HG03469 (cell line): ENCODE results near the gene PPFIA2.

Experiments used
- ATAC-seq: cut with Tn5 transposase; IDR thresholded peaks from one replicate; pipeline ENCODE4 v1.9.1; 2021; ENCODE audit warnings: mild to moderate bottlenecking, moderate library complexity, moderate number of reproducible peaks; ENCODE audit not compliant: unreplicated experiment

The PPFIA2 gene

DNA sequence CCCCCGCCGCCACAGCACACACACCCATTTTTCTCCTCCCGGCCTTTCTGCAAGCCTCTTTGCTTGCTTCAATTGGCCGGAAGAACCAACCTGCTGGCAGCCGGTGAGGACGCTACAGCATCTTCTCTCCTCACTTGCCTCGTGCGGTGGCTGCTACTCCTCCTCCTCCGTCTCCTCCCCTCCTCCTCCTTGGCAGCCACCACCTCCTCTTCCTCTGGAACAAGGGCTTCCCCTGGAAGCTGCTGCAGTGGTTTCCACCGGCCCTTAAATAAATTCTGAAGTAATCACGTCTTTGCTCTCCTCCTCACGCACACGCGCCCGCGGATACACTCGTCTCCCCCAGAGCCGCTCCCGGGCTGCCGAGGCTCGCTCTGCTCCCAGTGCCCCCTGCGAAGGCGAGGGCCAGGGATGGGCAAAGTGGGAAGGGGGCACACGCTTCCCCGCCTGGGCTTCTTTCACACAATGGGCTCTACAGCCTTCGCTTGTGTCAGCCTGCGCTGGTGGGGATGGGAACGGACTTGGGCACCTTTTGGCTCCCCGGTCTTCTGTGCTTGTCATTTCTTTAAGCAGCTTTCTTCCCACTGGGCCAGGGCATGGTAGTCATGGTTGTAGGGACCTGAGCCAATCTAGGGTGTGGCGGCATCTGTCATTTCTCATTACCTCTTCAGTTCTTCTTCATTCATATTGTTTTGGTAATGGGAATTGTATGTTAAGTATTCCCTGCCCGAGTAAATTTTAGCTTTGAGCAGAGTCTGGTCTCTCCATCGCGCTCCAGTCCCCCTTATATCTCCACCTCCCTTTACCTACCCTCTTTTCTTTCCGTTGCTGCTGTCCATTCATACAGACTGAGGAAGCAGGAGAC is at the start of gene PPFIA2:
Gene PPFIA2, minus strand, starts transcription at position 161 of the 862 bp plus-strand sequence.
- ATAC-seq, result no peak

DNA sequence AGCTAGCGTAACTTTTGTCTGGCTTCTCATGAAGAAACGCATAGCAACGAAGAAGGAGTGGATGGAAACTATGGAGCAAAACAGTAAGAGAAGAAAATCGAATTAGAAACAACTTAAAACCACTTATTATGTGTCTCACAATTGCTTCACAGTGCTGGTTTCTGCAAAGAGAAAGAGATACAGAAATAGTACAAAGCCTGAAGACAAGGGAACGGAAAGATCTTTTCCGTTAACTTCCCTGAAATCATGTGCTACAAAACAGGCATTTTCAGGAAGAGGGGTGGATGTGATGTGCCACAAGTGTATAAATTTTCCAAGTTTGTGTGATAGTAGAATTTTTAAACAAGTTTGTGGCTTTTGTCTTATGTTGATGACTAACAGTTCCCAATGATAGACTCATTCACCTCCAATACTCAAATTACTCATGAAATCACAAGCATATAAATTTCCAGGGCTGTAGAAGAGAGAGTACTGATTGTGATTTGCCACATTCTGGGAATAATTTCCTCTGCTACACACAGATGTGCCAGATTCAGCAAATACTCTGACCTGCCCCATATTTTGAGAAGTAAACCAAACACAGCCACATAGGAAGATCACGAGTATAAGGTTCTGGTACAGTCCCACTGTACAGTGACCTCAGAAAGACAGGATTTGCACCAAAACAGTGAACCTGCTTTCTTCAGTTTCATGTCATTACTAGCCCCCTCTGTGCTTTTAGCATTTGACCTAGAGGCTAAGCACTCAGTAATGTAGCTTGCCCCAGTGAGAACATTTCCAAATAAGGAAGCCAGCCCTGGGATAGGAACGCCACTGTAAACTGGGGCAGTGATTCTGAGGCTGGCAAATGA is 41.4 kb upstream of the PPFIA2 start:
- no peak for ATAC-seq

DNA sequence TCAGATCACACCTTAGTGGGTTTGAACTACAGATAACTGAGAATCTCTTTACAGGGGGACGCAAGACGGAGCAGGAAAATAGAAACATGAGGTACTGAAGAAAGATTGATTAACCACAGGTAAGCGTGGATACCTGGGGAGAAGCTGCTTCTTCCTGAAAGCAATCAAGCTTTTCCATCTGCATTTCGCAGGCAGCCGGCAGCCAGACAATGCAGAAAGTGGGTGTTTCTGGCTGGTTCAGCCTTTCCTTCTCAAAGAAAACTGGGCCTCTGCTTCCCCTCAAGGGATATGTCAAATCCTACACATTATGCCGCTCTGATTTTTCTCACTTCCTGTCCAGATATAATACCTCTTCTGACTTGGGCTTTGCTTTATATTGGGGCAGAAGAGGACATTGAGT is 39.1 kb upstream of the PPFIA2 start:
- ATAC-seq, result no peak

DNA sequence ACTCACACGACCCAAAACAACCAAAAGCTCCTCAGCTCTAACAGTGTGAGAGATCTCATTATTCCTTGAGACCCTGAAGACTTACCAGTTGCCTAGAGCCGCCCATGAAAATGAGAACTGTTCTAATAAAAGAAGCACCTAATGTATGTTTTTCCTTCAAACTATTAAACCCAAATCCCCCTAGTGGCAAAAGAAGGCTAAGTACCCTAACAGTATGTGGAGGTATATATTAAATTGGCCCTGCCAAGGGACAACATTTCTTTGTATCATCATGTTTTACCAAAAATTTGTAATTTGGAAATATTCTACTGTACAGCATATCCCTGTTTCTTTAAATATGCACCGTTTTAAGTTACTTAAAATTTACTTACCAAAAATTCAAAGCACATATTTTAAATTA is 38.0 kb upstream of the PPFIA2 start:
- peak; percentile 50 for ATAC-seq

DNA sequence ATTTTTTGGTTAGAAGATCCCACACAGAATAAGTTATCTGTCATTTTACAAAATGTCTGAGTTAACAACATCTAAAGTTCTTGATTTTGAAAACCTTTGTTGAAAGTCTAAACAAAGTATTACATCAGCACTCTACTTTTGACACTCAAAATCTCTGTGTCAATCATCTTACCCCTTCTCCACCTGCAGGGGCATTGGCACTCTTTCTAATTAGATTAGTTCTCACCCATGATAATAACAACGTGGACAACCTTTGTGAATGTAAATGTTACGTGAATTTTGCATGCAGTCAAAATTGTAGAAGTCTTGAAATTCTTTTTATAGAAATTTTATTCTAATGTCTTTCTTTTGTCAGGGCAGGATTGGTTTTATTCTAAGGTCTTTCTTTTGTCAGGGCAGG is 33.5 kb upstream of the PPFIA2 start:
- no peak for ATAC-seq

DNA sequence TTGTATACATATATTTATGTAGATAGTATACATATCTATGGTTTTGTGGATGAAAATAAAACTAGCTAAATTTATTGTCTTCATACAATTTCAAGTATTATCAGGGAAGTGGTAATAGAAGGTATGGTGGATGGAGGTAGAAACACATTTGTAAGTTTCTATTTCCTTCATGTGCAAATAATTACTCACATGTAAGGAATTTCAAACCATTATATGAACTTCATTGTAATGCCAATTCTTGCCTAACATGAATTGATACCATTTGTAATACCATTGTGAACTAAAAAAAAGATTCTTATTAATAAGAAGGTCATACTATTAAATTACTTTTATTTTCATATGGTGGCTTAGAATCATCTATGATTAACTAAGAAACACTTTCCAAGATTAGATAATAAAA is 20.1 kb upstream of the PPFIA2 start:
- no peak for ATAC-seq

DNA sequence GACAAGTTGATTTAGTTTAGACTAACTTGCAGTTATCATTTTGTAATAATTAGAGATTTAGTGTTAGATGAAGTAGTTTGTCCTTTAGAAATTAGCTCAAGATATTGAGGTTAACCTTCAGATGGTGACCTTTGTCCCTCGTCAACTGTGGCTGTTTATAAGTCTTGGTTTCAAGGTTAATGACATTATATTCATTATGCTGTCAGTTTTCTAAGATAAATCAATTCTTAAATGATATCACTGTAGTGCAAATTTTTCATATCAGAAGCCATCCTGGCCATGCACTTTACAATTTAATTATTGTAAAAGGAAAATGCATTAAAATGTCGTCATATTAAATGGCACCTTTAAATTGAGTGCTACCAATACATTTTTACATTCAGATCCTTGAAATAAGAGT is 19.6 kb upstream of the PPFIA2 start:
- ATAC-seq, result no peak

DNA sequence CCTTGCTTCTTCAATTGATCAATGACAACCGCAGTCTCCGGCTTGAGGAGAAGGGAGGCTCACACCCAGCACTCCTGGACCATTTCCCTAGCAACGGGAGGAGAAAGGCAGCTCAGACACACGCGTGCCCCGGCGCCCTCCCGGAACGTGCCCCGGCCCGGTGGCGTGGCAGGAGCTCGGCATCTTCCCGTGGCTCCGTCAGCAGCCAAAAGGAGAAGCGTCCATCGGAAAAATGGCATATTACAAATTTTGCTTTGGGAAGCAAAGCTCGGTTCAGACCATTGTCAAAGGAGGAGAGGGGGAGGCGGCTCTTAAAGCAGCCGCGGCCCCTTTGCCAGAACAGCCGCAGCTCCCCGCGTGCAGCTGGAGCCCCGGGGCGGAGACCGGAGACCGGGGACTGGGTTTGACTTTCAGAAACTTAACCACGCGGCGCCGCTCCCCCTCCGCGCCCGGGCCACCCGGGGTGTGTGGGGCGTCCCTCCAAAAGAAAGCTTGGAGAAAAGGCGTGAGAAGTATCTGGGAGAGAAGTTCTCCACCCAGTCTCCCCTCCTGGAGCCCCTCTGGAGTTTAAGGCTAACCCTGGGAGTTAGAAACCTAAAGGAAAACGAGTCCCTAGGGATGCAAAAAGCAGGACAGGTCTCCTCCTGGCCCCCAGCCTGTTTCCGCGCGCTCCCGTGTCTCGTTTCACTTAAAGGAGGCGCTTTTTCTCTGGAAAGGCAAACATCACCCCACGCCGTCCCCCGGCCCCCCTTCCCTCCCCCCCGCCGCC is 545 bp downstream of the PPFIA2 start:
- ATAC-seq, result no peak

DNA sequence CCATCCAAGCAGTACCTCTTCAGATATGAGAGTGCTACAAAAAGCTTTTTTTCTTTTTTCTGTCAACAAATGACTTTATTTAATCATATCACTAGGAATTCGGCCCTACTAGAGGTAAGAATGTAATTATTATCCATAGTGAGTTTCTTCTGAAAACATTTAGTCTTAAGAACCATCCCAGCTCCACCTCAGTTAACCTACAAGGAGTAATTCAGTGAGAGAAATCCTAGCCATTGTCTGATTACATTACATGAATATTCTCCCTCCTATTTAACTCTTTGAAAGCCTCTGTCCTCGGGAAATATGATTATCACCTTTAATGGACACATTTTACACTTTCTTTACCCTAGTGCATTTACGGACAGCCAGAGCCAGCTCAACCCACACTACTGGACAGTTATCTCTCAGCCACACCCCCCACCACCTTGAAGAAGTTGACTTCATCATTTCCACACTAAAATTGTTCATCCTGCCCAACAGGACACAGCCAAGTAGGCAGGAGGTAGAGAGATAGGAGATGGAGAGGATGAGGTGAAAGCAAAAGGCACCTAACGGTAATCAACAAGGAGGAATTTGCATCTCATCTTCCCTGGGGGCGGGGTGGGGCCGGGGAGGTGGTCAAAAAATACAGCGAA is 1.3 kb downstream of the PPFIA2 start:
- ATAC-seq, result no peak

DNA sequence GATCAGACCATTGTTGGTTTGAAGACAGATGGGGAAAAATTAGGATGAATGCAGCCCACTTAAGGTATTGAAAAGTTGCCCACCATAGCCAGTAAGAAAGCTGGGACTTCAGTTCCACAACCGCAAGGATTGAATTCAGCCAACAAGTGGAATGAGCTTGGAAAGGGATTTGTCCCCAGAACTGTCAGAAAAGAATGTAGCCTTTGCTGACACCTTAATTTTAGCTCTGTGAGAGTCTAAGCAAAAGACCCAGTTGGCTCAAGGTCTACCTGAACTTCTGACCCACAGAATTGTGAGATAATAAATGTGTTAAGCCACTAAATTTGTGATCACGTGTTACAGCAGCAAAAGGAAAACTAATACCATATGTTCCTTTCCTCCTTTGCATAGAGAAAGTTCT is 29.4 kb downstream of the PPFIA2 start:
- ATAC-seq, result no peak

DNA sequence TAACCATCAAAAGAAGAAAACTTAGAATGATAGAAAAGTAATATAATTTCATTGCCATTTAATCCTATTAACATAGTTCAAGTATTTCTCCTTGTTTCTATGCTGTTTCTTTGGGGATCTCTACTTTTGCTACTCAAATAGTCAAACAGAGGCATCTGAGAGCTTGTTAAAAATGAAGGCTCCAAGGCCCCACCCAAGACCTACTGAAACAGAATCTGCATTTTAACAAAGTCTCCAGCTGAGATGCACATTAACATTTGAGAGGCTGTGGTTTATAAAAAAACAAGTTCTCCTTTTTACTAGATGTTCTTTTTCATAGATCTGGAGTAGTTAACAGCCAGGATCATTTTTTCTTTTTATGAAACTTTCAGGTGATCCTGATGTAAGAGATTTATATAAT is 31.8 kb downstream of the PPFIA2 start:
- ATAC-seq, result no peak

DNA sequence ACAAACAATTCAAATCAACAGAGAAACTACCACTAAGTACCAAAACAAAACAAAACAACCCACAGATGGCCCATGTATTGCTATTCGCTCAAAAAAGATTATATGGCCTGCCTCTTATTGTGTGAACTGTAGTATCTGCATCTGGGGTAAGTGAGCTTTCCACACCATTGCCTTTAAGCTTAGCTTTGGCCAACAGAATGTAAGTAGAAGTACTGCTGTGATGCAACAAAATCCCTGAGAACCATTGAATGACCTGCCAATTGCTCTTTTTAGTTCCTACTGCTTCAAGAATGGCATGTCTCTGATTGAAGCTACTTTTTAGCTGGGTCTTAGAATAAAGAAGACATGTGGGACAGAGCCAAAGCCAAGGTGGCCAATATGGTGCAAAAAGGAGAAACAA is 32.5 kb downstream of the PPFIA2 start:
- ATAC-seq, result no peak

DNA sequence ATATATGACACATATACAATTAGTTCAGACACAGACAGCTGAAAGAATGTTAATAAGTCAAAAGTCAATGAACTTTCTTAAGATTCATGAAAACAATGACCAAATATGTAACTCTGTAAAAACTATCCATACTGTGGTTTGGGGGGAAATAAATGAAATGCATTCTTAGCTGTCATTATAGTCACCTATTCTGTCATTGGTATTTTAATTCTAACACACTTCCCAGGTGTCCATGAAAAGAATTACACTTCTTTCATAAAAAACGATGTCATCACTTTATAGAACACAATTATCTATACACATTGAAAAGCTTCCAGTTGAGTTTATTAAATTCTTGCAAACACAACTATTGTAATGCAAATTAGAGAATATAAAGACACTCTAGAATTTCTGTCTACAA is 35.8 kb downstream of the PPFIA2 start:
- ATAC-seq, result no peak

DNA sequence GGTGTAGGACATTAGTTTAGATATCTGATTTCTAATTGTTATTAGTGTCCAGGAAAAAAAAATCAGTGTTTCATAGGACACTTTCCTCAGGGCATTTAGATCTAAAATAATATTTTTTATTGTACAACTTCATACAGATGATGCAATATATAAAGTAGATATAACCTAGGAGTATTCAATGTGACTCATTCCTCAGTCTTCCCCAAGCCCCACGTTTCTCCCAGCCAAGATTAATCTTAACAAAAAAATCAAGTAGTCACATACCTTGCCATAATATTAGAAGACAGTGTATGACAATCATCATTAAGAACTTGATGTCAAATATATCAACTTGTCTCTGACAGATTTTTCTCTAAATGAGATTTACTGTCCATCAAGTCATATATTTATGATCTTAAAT is 37.1 kb downstream of the PPFIA2 start:
- no peak for ATAC-seq

DNA sequence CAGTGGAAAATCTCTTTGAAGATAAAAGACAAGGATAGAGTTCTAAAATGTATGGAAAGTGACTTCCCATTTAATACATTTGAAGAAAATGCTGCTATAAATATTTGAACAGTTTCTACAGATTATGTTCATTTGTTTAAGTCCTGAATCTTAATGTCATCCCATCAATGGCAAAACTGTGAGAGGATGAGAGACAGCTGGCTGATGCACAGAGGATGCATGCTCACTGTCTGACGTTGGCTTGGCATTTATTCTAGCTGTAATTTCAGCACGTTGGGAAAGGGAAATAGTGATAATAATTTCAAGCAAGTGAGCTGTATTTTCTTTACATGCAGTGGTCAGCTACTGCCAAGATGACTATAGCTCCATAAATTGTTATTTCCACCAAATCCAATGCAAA is 40.5 kb downstream of the PPFIA2 start:
- no peak for ATAC-seq

DNA sequence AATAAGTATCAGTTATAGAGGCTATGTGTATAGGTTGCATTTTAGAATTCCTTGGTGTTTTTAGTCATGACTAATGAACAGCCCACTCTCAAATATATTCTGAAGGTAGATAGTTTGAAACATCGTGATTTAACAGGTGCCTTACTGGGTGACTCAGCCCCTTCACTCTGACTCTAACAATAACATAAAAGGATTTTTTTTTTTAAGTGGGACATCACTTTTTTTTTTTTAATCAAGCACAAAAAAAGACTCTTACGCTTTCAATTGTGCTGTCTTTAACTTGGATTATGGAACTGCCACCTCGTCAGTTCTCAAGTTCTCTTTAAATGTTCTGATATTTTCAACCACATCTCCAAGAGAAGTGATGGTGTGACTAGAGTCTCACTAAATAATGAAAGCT is 46.6 kb downstream of the PPFIA2 start:
- ATAC-seq, result no peak

DNA sequence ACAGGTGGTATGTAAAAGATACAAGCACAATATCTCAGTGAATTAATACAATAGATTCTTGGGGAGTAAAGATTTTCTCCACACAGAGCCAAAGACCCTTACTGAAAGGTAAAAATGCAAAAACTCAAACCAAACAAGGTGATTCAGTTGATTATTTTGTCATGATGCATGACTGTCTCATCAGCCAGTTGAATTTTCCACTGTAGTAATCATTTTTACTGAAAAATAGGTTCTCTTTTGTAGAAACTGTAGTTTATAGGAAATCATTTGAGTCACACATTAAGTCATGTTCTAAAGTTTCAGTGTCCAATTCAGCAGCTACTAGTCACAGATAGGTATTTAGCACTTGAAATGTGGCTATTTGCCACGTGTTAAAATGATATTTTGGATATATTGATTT is 53.6 kb downstream of the PPFIA2 start:
- ATAC-seq, result no peak

DNA sequence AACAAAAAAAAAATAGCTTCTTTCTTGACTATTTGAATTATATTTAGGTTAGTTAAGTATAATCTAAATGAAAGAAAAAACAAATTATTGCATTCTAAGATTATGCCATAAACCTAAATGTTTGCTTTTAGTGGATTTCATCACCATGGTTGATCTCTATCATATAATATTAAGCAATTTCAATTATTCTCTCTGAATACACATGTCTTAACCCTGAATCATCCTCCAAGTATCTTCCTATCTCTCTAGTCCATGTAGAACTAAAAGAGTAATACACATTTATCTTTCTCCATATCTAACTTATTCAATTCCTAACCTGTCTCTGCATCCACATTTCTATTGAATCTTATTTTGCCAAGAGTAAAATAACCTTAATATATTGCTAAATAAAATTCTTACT is 59.6 kb downstream of the PPFIA2 start:
- ATAC-seq, result no peak

DNA sequence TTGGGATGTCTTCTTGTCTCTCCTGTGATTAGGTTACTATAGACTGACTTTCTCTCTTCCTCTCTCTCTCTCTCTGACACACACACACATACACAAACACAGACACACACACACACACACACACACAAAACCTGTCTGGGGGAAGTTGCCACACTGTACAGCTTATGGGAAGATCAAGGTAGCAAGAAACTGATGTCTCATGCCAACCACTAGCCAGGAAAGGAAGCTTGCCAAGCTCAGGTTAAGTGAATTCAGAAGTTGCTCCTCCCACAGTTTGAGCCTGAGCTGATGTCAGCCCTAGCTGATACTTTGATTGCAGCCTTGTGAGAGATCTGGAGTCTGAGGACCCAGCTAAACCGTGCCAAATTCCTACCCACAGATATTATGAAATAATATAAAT is 67.1 kb downstream of the PPFIA2 start:
- no peak for ATAC-seq

DNA sequence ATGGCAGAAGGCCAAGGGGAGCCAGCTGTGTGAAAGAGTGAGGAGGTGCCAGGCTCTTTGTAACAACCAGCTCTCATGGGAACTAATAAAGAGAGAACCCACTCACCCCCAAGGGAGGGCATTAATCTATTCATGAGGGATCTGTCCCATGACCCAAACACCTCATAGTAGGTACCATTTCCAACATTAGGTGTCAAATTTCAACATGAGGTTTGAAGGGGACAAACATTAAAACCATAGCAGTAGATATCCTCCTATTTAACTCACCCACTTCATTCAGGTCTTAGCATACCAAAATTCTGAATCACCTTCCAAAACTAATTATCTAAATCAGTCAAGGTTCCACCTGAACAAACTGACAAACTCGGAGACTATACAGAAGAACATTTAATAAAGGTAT is 75.3 kb downstream of the PPFIA2 start:
- ATAC-seq, result no peak

DNA sequence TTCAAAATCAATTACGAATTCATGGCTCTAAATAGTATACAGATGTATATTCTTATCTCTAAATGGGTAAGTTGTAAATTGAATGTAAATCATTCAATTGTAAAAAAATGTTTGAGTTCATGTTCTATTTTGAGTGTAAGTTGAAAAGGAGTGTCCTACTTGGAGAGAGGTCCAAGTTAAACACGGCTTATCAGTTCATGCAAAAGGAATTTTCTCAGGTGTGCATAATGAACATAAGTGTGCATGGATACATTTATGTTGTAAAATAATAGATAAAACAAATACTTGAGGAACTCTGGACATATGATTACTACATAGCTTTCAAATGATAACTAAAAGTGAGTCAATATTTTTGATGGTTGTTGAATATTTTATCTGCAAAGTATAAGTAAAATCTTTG is 79.5 kb downstream of the PPFIA2 start:
- ATAC-seq, result no peak
